ENCODE results near the gene MICALL2. TPM values are rescaled to one million over a fixed set of nuclear protein-coding genes. Genes with fewer than 3 reads are reported as not detected.
"Not testable (repeated sequence)": the region's sequence is repeated elsewhere in the genome, so short reads cannot be mapped to it uniquely, and the experiment has no call there.

The MICALL2 gene
- total RNA-seq, 6 donors from 2014 or later, result 17.8 to 67.1 (median 42.4) TPM

DNA sequence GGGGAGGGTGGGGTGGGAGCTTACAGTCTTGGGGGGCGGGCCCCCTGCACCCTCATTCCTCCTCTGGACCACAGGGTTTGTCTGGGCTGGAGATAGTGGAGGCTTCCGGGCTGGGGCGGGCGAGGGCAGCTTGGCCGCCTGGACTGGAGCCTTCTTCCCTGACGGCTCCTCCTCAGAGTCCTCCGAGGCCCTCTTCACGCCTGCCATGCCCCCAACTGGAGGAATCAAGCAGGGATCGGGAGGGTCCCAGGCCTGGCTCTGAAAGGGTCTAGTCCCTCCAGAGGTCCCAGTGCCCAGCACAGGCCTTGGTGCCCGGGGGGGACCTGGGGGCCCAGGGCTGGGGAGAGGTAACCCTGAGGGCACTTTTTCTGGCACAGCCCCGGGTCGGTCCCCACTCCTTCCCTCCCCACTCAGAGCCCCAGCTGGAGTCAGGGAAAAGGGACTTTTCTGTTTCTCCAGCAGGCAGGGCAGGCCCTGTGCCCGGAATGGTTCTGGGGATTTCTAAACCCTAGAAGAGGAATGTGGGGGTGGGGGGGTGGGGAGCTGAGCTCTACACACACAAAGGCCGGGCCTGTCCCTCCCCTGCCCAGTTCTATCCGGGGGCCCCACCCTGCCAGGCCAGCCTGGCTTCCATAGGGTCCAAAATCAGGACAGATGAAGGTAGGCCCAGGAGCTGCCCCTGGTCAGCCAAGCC lies 11.6 kb downstream of the MICALL2 start:
- DNase-seq, result peak in 1 of 2 donors; percentile 75

DNA sequence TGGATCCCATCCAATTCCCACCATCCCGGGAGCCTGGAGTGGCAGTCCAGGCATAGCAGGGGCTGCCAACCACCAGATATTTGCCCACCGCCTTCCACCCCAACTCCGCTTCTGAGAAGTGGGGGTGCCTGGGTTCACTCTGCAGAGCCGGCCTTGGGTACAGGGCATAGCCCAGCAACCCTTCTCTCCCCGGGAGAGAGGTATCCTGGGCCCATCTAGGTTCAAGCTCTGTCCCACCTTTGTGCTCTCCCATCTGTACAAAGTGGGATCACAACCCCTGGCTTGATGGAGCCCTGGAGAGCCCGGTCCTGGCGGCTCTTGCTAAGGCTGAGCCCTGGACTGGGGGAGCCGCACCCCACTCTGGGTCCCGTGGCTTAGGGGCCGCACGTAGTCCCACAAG lies 12.2 kb downstream of the MICALL2 start:
- no peak for TF ChIP-seq EP300 (IDR thresholded peaks at IDR 0.05)
- no peak for TF ChIP-seq POLR2AphosphoS5 (IDR thresholded peaks at IDR 0.05)
- TF ChIP-seq, protein P1, sequence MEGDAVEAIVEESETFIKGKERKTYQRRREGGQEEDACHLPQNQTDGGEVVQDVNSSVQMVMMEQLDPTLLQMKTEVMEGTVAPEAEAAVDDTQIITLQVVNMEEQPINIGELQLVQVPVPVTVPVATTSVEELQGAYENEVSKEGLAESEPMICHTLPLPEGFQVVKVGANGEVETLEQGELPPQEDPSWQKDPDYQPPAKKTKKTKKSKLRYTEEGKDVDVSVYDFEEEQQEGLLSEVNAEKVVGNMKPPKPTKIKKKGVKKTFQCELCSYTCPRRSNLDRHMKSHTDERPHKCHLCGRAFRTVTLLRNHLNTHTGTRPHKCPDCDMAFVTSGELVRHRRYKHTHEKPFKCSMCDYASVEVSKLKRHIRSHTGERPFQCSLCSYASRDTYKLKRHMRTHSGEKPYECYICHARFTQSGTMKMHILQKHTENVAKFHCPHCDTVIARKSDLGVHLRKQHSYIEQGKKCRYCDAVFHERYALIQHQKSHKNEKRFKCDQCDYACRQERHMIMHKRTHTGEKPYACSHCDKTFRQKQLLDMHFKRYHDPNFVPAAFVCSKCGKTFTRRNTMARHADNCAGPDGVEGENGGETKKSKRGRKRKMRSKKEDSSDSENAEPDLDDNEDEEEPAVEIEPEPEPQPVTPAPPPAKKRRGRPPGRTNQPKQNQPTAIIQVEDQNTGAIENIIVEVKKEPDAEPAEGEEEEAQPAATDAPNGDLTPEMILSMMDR (IDR thresholded peaks at IDR 0.05), result no peak
- TF ChIP-seq POLR2A (IDR thresholded peaks at IDR 0.05), result no peak
- Histone ChIP-seq H3K36me3 (peaks cover 0 to 38% (median 11%) of the 10 kb centered on the region in 4 donors), H3K4me3 (no peak overlapping the region), H3K27ac (peak overlapping the region in 3 of 4 donors; percentile 54 to 69 (median 57)), H3K27me3 (no peaks in the 10 kb centered on the region), H3K4me1 (peaks cover 3 to 17% (median 8%) of the 10 kb centered on the region in 4 donors), H3K9me3 (no peaks in the 10 kb centered on the region)
- DNase-seq, result no peak
- WGBS, 2 donors, result 83 to 90% methylated on average over 1 to 11 of the region's 11 CpGs
- ATAC-seq (ENCODE audit: low FRiP score in 2 of 2), result no peak

More for the DNA sequence above, 11.6 kb downstream of the MICALL2 start:
- Histone ChIP-seq H3K4me3 (no peak overlapping the region), H3K36me3 (peaks cover 0 to 37% (median 10%) of the 10 kb centered on the region in 4 donors), H3K27me3 (no peaks in the 10 kb centered on the region), H3K27ac (peak overlapping the region in 3 of 4 donors; percentile 54 to 69 (median 57)), H3K4me1 (peaks cover 3 to 17% (median 9%) of the 10 kb centered on the region in 4 donors), H3K9me3 (no peaks in the 10 kb centered on the region)
- WGBS, 2 donors, result 74 to 82% methylated on average over 3 to 13 of the region's 15 CpGs
- TF ChIP-seq, protein P1 (IDR thresholded peaks at IDR 0.05), result no peak
- TF ChIP-seq POLR2AphosphoS5 (IDR thresholded peaks at IDR 0.05), result no peak
- no peak for ATAC-seq (ENCODE audit: low FRiP score in 2 of 2)

DNA sequence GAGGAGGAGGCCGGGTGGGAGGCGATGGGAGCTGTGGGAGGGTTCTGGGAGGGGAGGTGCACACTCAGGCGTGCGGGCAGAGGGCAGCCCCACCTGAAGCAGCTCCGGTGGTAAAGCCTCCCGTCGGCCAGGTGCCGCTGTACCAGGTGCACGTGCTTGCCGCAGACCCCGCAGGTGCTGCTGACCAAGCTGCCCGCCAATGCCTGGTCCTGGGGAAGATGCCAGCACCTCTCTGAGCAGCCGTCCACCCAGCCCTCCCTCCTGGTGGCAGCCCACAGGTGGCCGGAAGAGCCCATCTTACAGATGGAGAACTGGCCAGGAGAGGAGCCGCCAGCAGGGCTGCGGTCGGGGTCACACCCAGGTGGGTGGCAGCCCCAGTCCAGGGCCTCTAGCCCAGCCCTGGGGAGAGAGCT lies 12.6 kb downstream of the MICALL2 start:
- H3K27ac ChIP-seq, result peak overlapping the region in 2 of 4 donors; percentile 57 to 69
- no peaks in the 10 kb centered on the region for H3K27me3 ChIP-seq
- H3K9me3 ChIP-seq, result no peaks in the 10 kb centered on the region
- peaks cover 3 to 17% (median 8%) of the 10 kb centered on the region in 4 donors for H3K4me1 ChIP-seq
- peaks cover 0 to 43% (median 13%) of the 10 kb centered on the region in 4 donors for H3K36me3 ChIP-seq
- no peak overlapping the region for H3K4me3 ChIP-seq
- DNase-seq (peak in 1 of 2 donors; percentile 72), ATAC-seq (ENCODE audit: low FRiP score in 2 of 2) (no peak)
- no peak for TF ChIP-seq POLR2A (IDR thresholded peaks at IDR 0.05)
- no peak for TF ChIP-seq EP300 (IDR thresholded peaks at IDR 0.05)
- TF ChIP-seq POLR2AphosphoS5 (IDR thresholded peaks at IDR 0.05), result no peak
- TF ChIP-seq, protein P1 (IDR thresholded peaks at IDR 0.05), result no peak
- 57 to 80% methylated on average over 2 to 16 of the region's 17 CpGs for whole genome bisulfite sequencing, 2 donors

DNA sequence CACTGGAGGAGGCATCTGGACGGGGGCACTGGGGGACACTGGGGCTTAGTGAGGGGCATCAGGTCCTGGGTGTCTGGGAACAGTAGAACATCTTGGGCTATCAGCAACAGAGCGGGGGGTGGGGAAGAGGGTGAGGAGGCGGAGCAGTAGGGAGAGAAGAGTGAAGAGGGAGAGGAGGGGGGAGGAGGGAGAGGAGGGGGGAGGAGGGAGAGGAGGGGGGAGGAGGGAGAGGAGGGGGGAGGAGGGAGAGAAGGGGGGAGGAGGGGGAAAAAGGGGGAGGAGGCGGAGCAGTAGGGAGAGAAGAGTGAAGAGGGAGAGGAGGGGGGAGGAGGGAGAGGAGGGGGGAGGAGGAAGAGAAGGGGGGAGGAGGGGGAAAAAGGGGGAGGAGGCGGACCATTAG lies 13.2 kb downstream of the MICALL2 start:
- WGBS, 2 donors, result 83 to 89% methylated on average over 2 to 3 of the region's 5 CpGs
- H3K27ac ChIP-seq; H3K9me3 ChIP-seq; H3K27me3 ChIP-seq; H3K4me3 ChIP-seq; ATAC-seq (ENCODE audit: low FRiP score in 2 of 2); DNase-seq: not testable (repeated sequence)
- H3K36me3 ChIP-seq, result peaks cover 0 to 49% (median 14%) of the 10 kb centered on the region in 4 donors
- H3K4me1 ChIP-seq, result peaks cover 3 to 17% (median 8%) of the 10 kb centered on the region in 4 donors

- no peaks in the 10 kb centered on the region for H3K9me3 ChIP-seq
- H3K4me1 ChIP-seq, result peaks cover 3 to 17% (median 8%) of the 10 kb centered on the region in 4 donors
- 88 to 92% methylated on average over 16 to 18 of the region's 21 CpGs for WGBS, 2 donors
- no peak overlapping the region for H3K27ac ChIP-seq
- no peak for DNase-seq
- H3K4me3 ChIP-seq, result no peak overlapping the region
- no peak for ATAC-seq (ENCODE audit: low FRiP score in 2 of 2)
- no peak for TF ChIP-seq POLR2AphosphoS5 (IDR thresholded peaks at IDR 0.05)
- TF ChIP-seq POLR2A (IDR thresholded peaks at IDR 0.05), result no peak
- TF ChIP-seq EP300 (IDR thresholded peaks at IDR 0.05), result no peak
- TF ChIP-seq, protein P1 (IDR thresholded peaks at IDR 0.05), result no peak
- H3K27me3 ChIP-seq, result no peaks in the 10 kb centered on the region
- peaks cover 0 to 54% (median 15%) of the 10 kb centered on the region in 4 donors for H3K36me3 ChIP-seq
Observed at GRCh38 chr7:1445341-1445740, 13.9 kb downstream of the MICALL2 start.

Data from upper lobe of left lung (tissue), 6 donors.